Sigmoid colon (tissue), 4 donors: Measurements from ENCODE around the gene AASDH.

Experiments used
- CTCF ChIP-seq, 4 experiments: fragments of 450-650 bp in 3 of 4; fragments of 200-600 bp in 1 of 4; IDR thresholded peaks; one replicate each; pipeline ENCODE4 v1.5.1; 2016 to 2019; ENCODE audit warnings: antibody characterized with exemption in 4 of 4, mild to moderate bottlenecking in 3 of 4, moderate library complexity in 2 of 4
- EP300 ChIP-seq, 4 donors: sonication (generic); formaldehyde crosslinking; IDR thresholded peaks; one replicate each; pipeline ENCODE4 v1.6.1; 2017; ENCODE audit warnings: antibody characterized with exemption in 4 of 4
- POLR2A ChIP-seq, 2 donors: fragments of 450-650 bp; IDR thresholded peaks; one replicate each; pipeline ENCODE4 v1.6.1; 2016; ENCODE audit warnings: antibody characterized with exemption in 2 of 2, mild to moderate bottlenecking in 2 of 2, moderate library complexity in 2 of 2

- TF ChIP-seq CTCF (IDR thresholded peaks at IDR 0.05) (no peak), EP300 (IDR thresholded peaks at IDR 0.05) (no peak), POLR2A (IDR thresholded peaks at IDR 0.05) (no peak)
Observed at GRCh38 chr4:56434599-56435139, 47.4 kb upstream of the AASDH start.
